GM21390 (cell line): ENCODE results near the gene MTA2.
"Not testable (repeated sequence)": the region's sequence is repeated elsewhere in the genome, so short reads cannot be mapped to it uniquely, and the experiment has no call there.

Experiments
- ATAC-seq: cut with Tn5 transposase; IDR thresholded peaks from one replicate; pipeline ENCODE4 v1.9.1; 2021; ENCODE audit not compliant: unreplicated experiment

MTA2 gene

DNA sequence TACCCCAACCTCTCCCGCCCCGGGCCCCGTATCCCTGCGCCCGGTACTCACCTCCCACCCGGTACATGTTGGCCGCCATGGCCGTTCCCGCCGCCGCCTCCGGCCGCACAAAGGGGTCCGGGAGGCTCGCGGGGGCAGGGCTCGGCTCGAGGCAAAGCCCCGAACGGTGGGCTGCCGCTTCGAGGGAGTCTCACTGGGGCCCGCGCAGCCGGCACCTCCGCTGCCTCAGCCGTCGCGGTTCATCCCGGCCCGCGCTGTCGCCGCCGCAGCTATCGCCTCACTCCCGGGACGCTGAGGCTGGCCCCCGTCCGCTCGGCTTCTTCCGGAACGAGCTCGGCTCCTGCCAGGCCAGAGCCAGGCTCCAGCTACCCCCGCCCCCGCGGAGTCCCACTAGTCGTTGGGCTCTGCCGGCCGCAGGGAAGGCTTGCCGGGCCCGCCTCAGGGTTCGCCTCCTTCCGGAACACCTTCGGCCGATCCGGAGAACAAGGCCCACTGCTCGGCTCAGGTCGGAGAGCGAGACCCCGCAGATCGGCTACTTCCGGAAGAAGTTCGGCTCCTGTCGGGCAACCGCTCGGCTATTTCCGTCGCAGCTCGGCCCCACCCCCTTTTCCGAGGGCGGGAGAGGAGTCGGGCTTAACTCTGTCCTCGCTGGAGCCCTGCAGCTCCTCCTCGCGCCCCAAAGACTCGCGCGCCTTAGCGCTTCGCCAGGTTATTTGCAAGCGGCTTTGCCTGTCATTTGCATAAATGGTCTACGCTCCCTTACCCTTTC lies at the start of gene MTA2:
Gene MTA2 (minus strand): TSS at position 494 of the 769 bp plus-strand sequence. CDS start 415 bp downstream, at position 79.
- peak; percentile 67 for ATAC-seq

GRCh38 chr11:62650283-62650682 lies 48.6 kb upstream of the MTA2 start:
- ATAC-seq = not testable (repeated sequence)

GRCh38 chr11:62649486-62649885 lies 47.8 kb upstream of the MTA2 start:
- no peak for ATAC-seq

DNA sequence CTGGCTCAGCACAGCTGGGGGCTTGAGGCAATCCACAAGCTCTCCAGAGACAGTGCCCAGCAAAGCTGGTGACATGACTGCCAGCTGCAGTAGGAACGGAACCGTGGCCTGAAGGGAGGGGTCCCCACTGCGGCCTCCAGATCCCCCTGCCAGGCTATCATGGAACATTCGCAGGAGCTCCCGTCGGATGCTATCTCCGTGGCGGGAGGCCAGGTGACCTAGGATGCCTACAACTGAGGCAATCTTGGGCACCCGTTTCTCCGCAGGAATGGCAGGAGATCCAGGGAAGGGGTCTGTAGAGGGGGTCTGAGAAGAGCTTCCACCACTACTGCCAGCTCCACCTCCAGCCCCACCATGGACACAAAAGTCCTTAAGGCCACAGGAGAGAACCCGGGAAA lies 47.3 kb upstream of the MTA2 start:
- ATAC-seq = no peak

DNA sequence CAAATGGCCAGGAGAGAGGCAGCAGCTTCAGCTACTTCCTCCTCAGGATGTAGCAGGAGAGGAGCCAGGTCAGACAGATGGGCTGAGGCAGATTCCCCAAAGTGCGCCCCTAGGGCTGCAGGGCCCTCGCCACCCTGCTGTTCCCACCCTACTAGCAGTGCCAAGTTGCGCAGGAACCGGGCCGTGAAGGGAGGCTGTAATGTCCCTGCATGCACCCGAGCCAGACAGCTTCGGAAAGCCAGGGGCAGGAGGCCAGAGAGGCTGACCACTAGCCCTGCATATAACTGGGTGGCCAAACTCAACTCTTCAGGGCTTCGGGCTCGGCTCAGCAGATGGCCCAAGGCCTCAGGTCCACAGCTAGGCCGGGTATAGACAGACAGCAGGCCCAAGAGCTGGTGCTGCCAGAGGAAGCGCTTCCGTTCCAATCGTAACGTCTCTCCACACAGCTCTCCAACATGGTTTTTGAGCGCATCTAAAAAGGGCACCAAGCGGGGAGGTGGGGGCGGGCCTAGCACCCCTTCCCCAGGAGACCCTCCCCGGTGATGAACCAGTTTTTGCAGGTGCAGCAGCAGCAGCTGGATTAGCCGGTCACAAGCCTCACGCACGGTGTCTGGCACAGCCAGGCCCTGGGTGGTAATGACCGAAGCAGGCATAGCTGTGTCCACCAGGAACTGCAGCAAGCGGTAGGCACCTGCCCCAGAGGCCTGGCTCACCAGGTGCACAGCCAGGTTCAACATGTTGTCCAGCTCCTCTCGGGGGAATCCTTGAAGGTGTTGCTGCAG lies 46.7 kb upstream of the MTA2 start:
- no peak for ATAC-seq

DNA sequence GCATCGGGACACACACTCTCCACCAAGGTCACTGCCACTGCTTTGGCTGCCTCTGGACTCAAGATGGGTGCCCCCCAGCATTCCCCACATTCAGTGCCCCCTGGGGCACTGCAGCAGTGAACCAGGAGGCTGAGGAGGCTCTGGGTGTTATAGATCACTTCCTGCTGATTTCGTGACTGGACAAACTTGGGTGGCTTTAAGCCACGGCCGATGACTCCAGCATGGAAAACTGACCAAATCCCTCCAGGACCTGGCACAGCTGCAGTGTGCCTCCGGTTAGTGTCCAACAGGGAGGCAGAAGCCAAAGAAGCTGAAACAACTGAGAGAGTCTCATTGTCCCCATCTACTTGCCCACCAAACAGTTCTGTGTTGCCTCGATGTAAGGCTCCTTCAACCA lies 45.9 kb upstream of the MTA2 start:
- no peak for ATAC-seq

DNA sequence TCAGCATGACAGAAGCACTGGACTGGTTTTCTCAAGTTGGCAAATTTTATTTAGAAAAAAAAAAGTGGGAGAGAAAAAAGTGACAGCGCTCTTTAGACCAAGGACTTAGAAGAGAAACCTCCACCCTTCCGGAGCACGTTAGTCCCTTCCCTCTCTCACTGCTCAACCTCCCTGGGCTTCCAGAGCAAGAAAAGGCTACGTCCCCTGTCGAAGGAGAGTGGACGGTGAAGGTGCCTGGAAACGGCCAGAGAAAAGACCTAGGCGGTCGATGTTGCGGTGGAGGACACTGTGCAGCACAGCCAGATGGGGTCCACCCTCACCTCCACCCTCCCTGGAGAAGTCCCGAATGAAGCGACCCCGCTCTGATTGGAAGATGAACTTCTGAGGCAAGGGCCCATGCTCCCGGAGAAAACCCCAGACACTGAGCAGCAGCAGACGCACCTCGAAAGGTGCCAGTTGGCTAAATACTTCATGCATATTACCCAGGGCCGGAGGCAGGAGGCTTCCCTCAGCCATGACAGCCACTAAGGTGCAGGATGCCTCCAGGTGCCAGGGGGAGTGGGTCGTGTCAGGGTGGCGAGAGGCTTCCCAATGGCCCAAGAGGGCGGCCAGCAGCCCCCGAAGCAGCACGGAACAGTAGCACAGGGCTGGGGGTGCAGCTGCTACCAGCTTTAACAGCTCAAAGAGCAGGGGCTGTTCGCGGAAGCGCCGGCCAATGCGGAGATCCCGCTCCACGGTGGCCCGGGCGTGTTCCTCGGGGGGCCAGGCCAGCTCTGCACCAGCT lies 45.4 kb upstream of the MTA2 start:
- no peak for ATAC-seq

DNA sequence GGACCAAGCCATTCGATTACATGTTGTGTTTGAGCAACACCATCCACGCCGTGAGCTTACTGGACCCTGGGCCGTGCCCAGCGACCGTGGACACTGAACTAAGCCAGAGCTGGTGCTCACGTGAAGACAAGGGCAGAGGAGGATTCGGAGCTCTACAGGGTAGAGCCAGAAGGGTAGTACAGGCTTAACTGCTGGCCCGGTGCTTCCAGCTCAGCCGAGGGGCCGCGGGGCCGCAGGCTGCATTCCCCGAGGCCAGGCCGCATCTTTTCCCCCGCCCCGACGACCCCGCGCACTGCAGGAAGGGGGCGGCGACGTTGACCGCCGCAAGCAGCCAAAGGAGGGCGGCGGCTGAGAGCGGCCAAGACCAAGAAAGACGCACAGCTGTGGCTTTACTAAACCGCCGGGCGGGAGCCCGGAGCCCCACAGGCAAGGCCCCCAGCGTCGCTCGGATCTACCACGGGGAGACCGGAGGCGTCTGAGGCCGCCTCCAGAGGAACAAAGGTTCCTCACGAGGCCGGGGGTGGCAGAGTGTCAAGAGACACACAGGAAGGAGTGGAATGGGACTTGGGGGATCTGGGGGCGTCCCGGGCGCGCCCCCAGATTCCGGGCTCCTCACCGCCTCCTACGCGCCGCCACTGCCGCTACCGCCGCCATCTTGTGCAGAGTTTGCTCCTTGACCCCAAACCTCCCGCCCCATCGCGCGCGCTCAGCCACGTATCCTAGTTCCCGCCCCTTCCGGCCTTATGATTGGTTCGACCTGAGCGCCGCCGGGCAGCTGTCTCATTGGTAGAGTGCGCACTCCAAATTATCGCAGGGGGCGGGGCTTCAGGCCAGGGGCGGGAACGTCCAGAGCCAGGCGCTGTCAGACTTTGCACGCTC lies 44.5 kb upstream of the MTA2 start, which contains the start of gene GANAB:
Gene GANAB (minus strand): TSS at position 668 of the 879 bp plus-strand sequence. CDS start 14 bp downstream, at position 654.
- peak; percentile 88 for ATAC-seq

GRCh38 chr11:62645671-62645945 lies 43.9 kb upstream of the MTA2 start:
- ATAC-seq = no peak

DNA sequence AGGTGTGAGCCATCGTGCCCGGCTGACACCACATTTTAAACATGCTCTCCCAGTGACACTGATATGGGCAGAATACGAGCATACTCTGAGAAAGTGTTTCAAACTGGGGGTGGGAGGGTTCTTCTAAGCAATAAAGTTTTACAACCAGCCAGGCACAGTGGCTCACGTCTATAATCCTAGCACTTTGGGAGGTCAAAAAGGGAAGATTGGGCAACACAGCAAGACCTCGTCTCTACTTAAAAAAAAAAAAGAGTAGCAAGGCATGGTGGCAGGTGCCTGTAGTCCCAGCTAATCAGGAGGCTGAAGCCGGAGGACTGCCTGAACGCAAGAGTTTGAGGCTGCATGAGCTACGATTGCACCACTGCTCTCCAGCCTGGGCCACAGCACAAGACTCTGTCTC lies 42.6 kb upstream of the MTA2 start:
- ATAC-seq = no peak

DNA sequence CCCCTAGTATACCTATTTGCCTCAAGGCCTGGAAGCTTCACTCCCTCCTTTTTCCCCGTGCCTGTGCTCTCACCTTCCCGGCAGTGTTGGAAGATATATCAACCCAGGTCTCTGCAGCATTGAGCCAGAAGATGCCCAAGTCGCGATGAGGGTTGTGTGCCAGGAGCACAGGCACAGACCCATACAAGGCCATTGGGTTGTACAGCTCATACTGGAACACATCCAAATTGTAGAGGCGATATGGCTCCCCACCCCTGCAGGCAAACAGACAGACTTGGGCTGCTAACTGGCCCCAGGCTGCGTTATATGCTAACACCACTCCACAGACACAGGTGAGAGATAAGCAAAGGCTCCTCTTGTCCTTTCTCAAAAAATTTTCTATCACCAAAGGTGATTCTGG lies 30.8 kb upstream of the MTA2 start:
- no peak for ATAC-seq

GRCh38 chr11:62627713-62628112 lies 26.0 kb upstream of the MTA2 start:
- ATAC-seq = no peak

DNA sequence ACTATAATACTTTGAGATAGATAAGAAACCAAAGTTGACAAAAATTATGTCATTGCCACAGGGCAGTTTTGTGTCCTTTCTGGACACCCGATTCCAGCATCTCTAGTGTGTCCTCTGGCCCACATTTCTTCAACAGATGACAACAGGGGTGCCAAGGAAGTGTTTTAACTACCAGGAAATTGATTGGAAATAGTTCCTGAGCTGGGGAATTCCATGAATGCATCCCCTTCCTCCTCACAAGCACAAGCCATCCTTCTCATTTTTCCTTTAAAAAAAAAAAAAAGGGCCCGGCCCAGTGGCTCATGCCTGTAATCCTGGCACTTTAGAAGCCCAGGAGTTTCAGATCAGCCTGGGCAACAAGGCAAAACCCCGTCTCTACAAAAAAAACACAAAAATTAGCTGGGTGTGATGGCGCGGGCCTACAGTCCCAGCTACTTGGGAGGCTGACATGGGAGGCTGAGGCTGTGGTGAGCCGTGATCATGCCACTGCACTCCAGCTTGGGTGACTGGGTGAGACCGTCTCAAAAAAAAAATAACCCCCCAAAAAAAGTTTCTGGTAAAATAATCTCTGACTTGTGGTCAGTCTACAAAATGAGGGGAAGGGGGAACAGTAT lies 20.9 kb upstream of the MTA2 start:
- no peak for ATAC-seq

DNA sequence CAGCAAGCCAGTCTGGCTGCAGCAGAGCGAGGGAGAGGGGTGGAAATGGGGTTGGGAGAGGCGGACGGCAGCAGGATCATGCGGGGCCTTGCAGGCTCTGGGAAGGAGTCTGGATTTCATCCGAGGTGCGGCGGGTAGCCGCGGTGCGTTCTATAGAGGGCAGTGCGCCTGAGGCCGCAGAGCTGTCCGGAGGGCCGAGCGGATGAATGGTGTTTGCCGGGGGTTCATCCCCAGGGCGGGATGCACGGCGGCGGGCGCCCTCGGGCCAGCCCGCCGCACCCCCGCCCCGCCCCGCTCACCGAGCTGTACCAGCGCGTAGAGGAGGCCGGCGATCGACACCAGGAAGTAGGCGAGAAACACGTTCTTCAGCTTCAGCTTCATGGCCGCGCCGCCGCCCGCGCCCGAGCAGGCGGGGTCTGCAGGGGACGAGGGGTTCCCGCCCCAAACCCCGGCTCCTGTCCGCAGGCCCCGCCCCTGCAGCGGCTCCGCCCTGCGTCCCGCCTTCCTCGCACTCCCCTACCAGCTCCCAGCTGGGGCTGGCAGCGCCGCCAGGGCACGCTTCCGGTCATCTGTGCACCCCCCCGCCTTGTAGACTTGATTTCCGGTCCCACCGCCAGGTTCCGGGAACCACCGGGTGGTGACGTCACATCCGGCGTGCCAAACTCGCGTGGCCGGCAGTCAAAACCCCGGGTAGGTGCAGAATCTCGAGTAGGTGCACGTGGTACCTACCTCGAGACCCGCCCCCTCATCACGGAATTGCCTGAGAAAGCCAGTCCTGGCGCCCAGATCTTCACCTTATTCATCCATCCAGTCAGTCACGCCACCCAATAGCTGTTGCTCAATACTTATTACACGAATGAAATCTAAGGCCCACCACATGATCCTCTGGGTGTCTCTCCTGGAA lies 20.2 kb upstream of the MTA2 start, which contains the start of gene B3GAT3:
Gene B3GAT3 (minus strand): TSS at position 420 of the 904 bp plus-strand sequence. CDS start 39 bp downstream, at position 381.
- peak; percentile 91 for ATAC-seq

DNA sequence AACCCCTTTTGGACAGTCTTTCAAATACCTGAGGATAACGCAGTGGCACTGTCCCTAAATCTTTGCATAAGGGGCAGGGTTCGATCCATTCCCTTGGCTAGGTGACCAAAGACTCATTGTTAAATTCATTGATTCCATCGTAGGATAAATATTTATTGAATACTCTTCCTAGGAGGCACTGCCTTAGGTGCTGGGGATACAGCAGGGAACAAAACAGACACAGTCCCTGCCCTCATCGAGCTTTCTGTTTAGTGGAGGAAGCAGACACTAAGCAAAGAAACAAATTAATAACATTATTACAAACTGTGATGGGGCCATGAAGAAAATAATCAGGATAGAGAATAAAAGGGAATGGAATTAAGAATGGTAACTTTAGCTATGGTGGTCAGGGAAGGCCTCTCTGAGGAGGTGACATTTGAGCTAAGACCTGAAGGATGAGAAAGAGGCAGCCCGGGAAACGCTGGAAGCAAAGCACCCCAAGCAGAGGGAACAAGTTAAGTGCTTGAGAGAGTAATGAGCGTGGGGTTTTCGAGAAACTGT lies 19.4 kb upstream of the MTA2 start:
- ATAC-seq = no peak

GRCh38 chr11:62616957-62617356 lies 15.3 kb upstream of the MTA2 start:
- not testable (repeated sequence) for ATAC-seq

DNA sequence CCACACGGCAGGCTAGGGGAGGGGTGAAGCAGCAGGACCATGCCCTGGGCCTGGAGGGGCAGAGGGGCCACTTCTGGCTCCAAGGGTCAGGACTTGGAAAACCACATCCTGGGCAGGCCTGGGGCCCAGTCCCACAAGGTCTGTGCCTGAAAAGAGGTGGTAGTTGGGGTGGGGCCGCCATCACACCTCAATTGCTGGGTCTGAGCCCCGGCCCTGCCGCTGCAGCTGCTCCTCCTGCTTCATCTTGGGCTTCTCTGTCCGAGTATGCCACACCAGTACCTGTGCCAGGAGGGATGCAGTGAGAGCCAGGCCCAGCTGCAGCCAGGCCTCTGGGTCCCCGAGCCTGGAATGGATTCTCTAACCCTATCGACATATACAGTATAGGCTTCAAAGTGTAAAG lies 13.9 kb upstream of the MTA2 start:
- ATAC-seq = no peak

DNA sequence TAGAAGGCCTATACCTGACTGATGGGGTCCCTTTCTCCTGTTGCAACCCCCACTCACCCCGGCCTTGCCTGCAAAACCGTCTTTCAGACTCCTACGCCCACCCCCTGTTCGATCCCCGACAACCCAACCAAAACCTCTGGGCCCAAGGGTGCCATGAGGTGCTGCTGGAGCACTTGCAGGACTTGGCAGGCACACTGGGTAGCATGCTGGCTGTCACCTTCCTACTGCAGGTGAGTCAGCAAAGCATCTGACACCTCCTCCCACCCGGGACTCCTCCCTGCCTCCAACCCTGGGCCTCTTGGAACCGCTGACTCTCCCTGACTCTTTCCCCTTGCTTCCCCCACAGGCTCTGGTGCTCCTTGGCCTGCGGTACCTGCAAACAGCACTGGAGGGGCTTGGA lies 12.6 kb upstream of the MTA2 start:
- no peak for ATAC-seq

GRCh38 chr11:62613291-62613778 lies 11.7 kb upstream of the MTA2 start:
- no peak for ATAC-seq
